Measurements from ENCODE around the gene LRRC45.

Gene LRRC45

DNA sequence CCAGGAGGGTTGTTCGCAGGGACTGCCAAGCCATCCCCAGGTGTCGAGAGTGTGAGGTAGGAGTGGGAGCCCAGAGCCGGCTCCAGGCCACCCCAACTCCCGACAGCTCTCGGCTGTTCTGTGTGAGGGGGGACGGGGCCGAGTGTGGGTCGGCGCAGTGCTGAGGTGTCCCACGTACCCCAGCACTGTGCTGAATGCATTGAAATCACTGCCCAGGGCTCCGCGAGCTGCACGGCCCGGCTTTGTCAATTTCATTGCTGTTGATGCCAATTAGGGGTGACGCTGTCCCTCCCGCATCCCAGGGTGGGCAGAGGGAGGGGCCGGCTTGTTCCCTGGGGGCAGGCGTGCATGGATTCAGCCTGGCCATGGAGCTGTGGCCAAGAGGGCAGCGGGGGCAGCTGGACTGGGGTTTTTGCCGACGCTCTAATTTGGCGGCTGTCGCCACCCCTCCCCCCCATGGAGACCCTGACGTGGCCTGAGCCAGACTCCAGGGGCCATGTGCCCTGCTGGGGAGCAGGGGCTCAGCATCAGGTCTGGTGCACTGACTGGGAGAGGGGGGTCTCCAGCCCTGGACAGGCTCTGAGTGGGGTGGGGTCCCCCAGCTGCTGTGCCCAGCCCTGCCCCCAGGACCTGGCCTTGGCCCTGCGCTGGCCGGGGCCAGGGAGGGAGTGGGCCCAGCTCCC is 14.7 kb upstream of the LRRC45 start:
- DNase-seq, result no peak

DNA sequence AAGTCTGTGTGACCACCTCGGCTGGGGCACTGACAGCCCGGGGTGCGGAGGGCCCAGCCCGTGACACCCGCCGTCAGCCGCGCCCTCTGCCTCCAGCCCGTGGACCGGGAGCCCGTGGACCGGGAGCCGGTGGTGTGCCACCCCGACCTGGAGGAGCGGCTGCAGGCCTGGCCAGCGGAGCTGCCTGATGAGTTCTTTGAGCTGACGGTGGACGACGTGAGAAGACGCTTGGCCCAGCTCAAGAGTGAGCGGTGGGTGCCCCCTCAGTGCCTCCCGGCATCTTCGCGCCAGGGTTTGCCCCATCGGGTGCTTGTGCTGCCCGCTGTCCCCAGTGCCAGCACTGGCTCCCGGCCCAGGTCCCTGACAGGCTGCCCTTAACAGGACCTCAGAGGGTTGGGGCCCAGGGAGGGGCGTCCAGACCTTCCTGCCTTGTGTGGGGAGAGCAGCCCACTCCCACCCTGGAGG is 14.1 kb upstream of the LRRC45 start:
- no peak for DNase-seq

DNA sequence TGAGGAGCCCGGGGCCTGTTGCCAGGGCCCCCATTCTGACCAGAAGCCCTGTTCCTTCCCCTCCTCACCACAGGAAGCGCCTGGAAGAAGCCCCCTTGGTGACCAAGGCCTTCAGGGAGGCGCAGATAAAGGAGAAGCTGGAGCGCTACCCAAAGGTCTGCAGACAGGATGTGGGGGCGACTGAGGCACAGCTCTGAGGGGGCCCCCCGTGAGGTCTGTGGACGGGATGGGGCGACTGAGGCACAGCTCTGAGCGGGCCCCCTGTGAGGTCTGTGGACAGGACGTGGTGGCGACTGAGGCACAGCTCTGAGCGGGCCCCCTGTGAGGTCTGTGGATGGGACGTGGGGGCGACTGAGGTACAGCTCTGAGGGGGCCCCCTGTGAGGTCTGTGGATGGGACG is 13.7 kb upstream of the LRRC45 start:
- no peak for DNase-seq

DNA sequence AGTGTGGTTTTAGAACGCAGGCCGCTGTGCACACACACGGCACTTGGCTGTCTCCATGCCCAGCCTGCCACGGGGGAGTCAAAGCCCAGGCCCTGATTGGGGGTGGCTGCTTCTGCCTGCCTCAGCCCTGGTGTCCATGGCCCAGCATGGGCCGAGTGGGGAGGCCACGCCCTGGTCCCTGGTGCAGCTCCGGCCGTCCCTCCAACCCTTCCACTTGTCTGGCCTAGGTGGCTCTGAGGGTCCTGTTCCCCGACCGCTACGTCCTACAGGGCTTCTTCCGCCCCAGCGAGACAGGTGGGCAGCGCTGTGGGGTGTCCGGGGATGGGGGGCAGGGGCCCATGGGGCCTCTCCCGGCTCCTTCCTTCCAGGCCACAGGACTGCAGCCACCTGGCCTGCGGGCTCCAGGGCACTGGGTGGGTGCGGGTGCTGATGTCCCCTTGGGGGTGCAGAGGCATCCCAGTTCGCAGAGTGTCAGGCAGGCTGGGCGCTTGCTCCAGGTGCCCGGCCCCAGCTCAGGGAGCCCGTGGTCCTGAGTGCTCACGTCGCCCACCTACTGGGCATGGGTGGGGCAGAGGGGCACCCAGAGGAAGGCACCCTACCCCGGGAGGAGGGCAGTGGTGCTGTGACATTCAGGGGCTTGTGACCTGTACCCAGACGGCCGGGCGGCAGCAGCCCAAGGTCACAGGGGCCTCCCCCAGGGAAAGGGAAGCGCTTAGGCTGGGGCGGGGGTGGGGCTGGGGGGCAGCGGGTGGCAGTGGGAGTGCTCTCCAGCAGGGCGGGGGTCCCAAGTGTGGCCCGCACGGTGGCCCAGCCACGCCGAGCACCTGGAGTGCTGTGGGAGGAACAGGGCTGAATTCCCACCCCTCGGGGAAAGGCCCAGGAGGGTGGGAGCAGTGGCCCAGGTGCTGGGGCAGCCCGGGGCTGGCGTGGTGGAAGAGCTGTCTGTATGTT is 12.3 kb upstream of the LRRC45 start:
- no peak for DNase-seq

DNA sequence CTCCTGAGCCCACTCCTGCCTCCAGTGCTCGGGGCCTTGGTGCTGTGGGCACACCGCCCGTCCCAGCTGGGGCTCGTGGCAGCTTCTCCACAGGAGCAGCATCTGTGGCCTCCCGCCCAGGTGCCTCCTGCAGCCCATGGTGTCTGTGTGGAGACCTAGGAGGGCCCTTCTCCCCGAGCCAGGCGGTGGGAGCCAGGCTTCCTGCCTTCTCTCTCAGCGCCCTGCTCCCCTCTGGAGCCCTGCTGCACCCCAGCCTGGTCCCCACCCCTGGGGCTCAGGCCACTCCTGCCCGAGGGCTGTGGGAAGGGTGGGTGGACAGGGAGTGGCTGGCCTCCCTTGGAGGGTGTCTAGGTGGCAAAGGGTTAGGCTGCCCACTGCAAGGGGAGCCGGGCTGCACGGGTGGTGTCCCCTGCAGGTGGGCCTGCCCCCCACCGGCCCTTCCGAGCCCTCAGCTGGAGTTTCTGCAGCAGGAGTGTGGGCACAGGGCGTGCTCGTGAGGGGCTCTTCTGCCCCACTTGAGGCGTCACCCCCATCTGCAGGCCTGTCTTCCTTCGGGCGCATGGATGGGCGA is 11.4 kb upstream of the LRRC45 start:
- no peak for DNase-seq

DNA sequence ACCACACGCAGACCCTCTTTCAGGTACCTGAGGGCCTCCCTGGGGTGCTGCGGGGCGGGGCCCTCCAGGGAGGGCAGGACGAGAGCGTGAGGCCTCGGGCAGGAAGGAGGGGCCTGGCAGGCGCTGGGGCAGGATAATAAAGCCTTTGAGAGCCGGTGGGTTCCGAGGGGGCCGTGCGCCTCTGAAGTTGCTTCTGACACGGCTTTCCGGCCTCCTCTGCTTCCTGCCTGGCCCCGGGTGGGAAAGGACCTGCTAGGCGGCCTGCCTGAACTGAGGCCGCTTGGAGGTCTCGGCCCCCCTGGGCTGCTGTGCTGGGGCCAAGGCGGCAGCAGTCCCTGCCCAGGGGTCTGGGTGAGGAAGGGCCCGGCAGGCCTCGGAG is 10.9 kb upstream of the LRRC45 start:
- no peak for DNase-seq

DNA sequence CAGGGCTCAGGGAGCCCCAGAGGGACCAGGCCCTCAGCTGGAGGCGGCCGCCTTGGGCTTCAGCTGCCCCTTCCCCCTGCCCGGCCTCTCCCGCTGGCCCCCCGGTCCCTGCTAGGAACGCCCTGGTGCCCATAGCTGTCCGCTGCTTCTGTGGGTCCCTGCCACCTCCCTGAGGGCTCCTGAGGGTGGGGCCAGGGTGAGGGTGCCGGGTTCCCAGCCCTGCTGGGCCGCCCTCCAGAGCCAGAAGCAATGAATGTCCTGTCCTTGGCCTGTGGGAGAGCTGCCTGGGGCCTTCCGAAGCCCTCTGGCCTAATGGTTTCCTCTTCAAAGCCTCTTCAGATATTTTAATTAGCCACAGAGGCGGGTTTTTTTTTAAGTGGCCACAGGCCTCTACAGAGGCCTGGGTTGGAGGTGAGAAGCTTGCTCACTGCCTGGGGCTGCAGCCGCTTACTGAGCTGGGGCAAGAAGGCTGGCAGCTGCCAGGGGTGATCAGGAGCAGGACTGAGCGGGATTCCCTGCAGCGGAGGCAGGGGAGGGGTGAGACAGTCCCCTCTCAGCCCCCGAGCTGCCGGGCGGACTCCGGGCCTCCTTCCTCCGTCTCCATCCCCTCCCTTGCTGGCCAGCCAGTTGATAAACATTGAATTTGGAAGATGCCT is 10.3 kb upstream of the LRRC45 start:
- no peak for DNase-seq

DNA sequence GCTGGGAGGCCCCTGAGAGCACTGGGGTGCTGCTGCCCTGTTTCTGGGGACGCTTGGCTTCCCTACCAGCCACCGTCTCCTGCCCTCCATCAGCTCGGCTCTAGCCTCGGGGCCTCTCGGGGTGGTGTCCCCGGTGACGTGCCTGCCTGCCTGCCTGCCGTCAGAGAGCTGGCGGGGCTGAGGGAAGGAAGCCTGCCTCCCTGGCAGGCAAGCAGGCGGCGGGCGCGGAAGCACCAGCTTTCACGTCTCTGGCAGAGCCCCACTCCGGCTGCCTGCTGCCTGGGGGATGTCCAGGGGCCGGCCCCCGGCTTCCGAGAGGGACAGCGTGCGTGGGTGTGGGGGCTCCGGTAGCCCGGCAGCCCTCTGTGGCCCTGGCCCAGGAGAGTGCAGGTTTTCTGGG is 9.8 kb upstream of the LRRC45 start:
- no peak for DNase-seq

DNA sequence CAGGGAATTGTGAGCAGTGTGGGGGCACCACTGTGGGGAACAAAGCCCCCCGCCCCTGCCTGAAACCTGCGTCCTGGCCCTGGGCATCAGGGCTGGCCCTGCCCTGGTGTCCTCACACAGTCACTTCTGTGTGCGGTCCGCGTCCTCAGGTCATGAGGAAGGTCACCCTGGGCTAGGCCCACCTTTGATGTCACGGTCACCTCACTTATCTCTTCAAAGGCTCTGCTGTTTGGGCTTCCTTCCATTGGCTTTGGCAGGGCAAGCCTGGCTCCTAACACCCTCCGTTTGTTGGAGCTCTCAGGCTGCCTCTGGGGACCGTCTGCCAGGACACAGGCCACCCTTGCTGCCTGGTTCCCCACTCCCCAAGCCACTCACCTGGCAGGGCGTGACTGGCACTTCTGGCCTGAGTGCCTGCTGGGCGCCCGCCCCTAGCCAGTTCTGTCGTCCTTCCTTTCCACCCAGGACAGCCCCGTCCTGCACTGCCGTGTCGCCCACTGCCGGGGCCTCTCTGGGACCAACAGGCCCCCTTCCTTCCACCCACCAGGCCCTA is 9.3 kb upstream of the LRRC45 start:
- no peak for DNase-seq

DNA sequence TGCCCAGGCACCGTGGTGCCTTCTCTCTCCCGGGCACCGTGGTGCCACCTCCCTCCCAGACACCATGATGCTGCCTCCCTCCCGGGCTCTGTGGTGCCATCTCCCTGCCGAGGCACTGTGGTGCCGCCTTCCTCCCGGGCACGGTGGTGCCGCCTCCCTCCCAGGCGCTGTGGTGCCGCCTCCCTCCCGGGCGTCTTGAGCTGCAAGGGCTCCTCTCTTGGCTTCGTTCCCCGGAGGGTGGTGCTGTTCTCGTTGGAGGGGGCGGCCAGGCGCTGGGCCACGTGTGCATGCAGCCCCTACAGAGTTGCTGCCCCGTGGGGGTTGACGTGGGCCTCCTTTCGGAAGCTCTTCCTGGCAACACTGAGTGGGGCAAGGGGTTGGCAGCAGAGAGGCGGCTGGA is 8.7 kb upstream of the LRRC45 start:
- DNase-seq, result no peak

DNA sequence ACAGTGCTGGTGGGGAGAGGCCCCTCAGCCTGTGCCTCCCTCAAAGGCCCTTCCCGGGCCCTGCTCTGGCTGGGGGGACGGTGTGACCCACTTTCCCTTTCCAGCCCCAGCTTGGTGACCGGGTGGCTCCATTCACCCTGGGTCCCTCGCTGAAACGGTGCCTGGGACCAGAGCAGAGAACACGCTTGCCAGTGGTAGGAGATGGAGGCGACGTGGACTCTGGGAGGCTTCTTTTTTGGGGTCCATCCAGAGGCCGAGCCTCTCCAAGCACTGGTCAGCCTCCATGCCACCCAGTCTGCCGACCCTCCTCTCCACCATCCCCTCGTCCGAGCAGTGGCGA is 8.2 kb upstream of the LRRC45 start:
- DNase-seq, result no peak

DNA sequence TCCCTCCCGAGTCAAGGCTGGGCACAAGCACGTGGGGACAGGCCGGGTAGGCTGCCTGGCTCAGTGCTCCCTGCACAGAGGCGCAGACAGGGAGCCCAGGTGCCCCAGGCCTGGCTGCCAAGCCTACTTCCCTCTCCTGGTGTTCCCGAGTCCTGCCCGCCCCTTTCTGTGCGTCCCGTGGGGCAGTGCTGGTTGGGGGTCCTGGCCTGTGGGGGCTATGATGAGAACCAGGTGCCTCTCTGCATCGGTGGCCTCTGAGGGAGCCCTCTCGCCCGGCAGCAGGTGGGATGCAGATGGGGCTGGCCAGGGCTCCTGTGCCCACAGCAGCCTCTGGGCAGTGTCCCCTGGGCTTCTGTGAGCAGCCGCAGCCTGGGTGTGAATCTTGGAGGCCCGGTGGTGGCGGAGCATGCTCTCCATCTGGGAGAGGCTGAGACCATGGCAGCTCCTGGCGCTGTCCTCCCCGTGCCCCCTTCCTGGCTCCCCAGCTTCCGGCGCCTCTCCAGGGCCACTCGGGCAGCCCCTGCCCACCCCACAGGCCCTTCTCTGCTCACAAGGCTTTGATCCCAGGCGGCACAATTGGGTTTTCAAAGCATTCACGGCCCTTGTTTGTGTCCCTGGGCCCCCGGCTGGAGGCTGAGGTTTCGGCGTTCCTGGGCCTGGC is 7.7 kb upstream of the LRRC45 start:
- DNase-seq, result no peak

DNA sequence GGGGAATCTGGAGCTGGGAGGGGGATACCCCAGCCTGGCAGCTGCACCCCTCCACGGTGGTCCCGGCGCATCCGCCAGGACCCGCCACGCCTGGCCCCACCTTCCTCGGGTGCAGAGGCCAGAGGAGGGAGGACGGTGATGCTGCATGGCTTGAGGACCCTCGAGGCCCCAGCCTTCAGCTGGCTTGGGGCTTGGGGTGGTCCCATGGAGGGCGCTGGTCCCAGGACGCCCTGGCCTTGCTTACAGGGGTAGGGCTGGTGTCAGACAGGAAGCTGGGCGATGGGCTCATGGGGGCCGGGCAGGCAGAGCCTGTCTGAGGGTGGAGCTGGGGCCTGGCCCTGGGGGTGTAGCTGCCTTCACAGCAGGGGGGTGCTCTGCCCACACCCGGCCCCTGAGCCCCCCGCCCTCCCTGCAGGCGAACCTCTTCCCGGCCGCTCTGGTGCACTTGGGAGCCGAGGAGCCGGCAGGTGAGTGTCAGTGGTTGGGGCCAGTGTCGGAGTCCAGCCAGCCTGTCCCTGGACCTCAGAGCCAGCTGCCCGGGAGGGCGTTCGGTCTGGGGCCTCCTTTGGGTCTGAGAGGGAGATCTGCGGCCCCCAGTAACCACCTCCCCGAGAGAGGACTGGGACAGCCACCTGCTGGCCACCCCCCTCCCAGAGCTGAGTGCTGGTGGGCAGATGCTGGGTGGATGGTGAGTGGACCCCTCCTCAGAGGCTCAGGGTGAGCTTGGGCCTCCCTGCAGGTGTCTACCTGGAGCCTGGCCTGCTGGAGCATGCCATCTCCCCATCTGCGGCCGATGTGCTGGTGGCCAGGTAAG is 6.8 kb upstream of the LRRC45 start:
- no peak for DNase-seq

DNA sequence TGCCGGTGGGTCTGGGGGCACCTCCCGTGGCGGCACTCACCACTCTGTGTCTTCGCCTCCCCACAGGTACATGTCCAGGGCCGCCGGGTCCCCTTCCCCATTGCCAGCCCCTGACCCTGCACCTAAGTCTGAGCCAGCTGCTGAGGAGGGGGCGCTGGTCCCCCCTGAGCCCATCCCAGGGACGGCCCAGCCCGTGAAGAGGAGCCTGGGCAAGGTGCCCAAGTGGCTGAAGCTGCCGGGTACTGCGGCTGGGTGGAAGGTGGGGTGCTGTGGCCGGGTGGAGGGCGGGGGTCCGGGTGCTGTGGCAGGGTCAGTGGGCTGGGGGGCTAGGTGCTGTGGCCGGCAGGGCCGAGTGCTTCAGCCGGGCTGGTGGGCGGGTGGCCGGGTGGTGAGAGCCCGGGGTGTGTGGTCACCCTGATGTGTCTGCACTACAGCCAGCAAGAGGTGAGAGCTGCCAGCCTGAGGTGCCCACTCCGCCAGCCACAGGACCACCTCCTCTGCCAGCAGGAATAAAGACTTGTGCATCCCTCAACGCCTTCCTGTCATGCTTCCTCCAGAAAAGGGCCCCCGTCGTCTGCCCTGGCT is 6.1 kb upstream of the LRRC45 start:
- DNase-seq, result no peak

DNA sequence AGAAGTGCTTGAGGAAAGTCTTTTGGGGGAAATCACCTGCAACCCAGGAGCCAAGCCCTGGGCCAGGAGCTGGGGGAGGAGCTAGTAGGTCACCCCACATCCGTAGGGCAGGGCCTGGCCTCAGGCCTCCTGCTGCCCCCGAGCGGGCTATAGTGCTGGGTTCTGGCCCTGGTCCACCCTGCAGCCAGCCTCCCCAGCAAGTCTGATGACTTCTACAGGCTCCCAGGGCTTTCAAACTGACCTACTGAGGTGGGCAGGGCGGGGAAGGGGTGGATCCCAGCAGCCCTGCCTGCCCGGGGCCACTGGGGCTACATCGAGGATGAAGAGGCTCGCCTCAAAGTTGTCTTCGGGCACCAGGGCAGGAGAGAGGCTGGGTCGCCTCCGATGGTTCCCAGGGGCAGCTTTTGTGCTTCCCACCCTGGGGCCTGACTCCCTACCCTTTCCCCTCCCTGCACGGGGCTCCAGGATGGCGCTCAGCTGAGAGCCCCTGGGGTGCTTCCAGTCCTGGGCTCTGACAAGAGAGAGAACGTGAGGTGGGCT is 5.4 kb upstream of the LRRC45 start:
- no peak for DNase-seq

DNA sequence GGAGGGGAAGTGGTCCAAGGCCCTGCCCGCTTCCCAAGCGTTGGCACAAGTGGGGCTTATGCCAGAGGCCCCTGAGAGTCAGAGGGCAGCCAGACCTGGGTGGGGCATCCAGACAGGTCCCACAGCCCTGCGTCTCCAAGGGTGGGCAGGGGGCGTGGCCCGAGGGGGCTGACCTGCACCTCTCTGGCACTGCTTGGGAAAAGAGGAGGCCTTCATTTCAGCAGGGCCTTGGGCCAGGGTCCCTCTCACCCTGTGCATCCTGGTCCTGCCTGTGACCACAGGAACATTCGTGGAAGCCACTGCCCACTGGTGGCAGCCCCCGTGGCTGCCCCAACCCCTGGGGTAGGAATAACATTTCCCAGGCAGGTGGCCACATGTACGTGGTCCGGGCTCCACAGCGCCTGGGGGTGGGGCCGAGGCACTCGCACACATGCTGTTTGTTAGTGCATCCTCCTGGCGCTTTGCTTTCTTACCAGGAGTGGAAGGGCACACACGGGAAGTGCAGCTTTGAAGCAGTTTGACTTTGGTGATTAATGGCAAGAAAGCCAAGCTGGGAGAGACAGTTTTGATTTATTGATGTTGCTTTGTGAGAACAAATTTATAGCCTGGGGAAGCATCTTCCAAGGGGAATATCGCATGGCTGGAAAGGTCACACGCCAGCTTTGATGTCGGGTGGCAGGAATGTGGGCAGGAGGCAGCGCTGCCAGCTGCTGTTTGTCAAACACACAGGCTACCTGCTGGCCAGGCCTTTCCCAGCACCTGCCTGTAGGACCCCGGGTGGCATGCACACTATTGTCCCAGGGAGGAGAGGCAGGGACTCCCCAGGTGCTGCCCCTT is 4.7 kb upstream of the LRRC45 start:
- DNase-seq, result no peak

DNA sequence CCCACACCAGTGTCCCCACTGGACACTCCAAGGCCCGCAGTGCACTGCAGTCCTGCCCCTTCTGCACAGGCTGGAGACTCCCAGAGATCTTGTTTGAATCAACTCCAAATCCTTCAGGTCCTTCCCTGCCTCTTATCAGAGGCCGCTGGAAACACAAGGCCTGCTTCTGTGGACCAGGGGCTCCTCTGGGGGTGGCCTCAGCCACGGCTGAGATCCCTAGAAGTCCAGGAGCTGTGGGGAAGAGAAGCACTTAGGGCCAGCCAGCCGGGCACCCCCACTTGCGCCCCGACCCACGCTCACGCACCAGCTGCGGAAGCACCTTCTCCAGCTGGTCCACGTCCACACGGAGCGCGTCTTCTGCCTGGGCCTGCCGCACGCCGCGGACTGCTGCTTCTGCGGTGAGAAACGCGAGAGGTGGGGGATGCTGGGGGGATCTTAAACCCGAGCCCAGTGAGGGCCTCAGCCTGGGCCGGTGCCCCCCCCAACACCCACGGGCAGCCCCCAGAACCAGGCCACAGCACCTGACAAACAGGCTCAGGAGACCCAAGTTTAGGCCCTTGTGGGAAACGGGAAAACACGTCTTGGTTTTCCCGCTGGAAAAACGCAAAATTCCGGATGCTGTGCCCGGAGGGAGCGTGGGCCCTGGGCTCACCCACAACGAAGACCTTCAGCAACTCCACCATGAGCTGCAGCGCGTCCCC is 4.0 kb upstream of the LRRC45 start:
- DNase-seq, result no peak

DNA sequence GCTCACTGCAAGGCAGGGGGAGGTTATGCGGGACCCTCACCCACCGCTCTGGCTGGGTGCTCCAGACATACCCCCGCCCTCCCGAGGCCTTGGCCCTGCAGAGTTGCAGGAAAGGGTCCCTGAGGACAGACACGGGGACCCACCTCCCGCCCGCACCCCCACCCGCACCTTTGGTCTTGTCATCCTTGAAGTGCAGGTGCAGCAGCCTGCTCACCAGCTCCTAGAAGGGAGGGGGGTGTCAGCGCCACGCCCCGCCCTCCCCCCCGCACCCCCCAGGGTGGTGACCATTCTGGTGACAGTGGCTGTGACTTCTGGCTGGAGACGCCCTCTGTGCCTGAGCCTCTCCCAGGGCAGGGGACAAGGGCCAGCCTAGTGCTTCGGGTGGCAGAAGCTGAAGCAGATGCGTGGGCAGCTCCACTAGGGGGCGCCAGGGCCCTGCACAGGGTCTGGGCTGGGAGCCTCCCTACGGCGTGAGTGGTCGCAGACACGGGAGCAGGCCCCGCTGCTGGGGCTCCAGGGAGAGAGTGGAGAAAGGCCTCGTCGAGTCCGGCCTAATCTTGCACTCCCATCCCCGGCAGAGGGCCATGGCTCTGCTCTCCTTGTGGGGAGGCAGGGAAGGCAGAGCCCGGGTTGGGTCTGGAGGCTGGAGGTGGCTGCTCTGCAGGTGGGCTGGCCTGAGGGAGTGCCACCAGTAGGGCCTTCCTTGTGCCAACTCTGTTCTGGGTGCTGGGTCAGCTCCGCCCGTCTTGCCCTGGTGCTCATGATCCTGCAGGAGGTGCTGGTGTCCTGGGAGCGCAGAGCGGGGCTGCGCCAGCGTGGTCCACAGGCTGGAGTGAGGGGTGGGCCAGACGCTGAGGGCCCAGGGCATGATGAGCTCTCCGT is 3.2 kb upstream of the LRRC45 start:
- DNase-seq, result peak; percentile 44

Measured in activated CD4-positive, alpha-beta T cell treated with anti-CD3 and anti-CD28 coated beads for 1 hour (primary cell).